HepG2 (cell line): ENCODE data around the gene TAP1. TPM values are rescaled to one million over a fixed set of nuclear protein-coding genes. Genes with fewer than 3 reads are reported as not detected.

Experiments
- ETV6 ChIP-seq: sonication (generic); formaldehyde crosslinking; conservative IDR thresholded peaks from 2 replicates; pipeline ENCODE4 v1.4.0; 2020; ENCODE audit warnings: missing genetic modification reagents
- HHEX ChIP-seq: IDR thresholded peaks from 2 replicates; pipeline ENCODE4 v1.6.1; 2016; ENCODE audit warnings: control low read depth
- PHF21A ChIP-seq: sonication (generic); formaldehyde crosslinking; IDR thresholded peaks from 2 replicates; pipeline ENCODE4 v1.5.0; 2020; ENCODE audit warnings: mild to moderate bottlenecking, missing genetic modification reagents
- PTBP1 ChIP-seq: fragments of 200-400 bp; formaldehyde crosslinking; IDR thresholded peaks from 2 replicates; pipeline ENCODE4 v1.6.1; 2018; ENCODE audit warnings: low read length, low read depth; ENCODE audit not compliant: poor library complexity, severe bottlenecking
- REL ChIP-seq: sonication (generic); formaldehyde crosslinking; conservative IDR thresholded peaks from 2 replicates; pipeline ENCODE4 v1.8.0; 2022; ENCODE audit warnings: mild to moderate bottlenecking, missing genetic modification reagents, moderate library complexity
- RNF2 ChIP-seq: fragments of 450-650 bp; conservative IDR thresholded peaks from 2 replicates; pipeline ENCODE4 v1.6.1; 2016; ENCODE audit warnings: low read depth
- TARDBP ChIP-seq: sonication (generic); formaldehyde crosslinking; IDR thresholded peaks from 2 replicates; pipeline ENCODE4 v1.8.0; 2022; ENCODE audit warnings: mild to moderate bottlenecking, missing genetic modification reagents
- TCF7 ChIP-seq: sonication (generic); IDR thresholded peaks from 2 replicates; pipeline ENCODE4 v1.6.1; 2016; ENCODE audit warnings: antibody characterized with exemption, low read depth
- TSC22D2 ChIP-seq: sonication (generic); formaldehyde crosslinking; IDR thresholded peaks from 2 replicates; pipeline ENCODE4 v1.5.1; 2020; ENCODE audit warnings: missing genetic modification reagents, mild to moderate bottlenecking, borderline replicate concordance
- WIZ ChIP-seq: sonication (generic); formaldehyde crosslinking; IDR thresholded peaks from 2 replicates; pipeline ENCODE4 v1.5.1; 2020; ENCODE audit warnings: mild to moderate bottlenecking, missing genetic modification reagents
- XRCC5 ChIP-seq: fragments of 200-400 bp; formaldehyde crosslinking; optimal IDR thresholded peaks from 2 replicates; pipeline ENCODE3; 2017; ENCODE audit warnings: mild to moderate bottlenecking, low read length
- ZBTB8A ChIP-seq: sonication (generic); formaldehyde crosslinking; IDR thresholded peaks from 2 replicates; pipeline ENCODE4 v1.4.0; 2020; ENCODE audit warnings: mild to moderate bottlenecking, low read depth, missing genetic modification reagents, borderline replicate concordance
- ZNF232 ChIP-seq: sonication (generic); formaldehyde crosslinking; IDR thresholded peaks from 2 replicates; pipeline ENCODE4 v1.4.0; 2020; ENCODE audit warnings: missing genetic modification reagents, borderline replicate concordance
- ZNF282 ChIP-seq: fragments of 450-650 bp; IDR thresholded peaks from 2 replicates; pipeline ENCODE4 v1.6.1; 2018; ENCODE audit not compliant: partially characterized antibody
- ZNF414 ChIP-seq: sonication (generic); formaldehyde crosslinking; IDR thresholded peaks from 2 replicates; pipeline ENCODE4 v1.5.0; 2020; ENCODE audit warnings: missing genetic modification reagents
- ZNF597 ChIP-seq: sonication (generic); formaldehyde crosslinking; IDR thresholded peaks from 2 replicates; pipeline ENCODE4 v1.5.0; 2020; ENCODE audit warnings: missing genetic modification reagents
- ZNF7 ChIP-seq: IDR thresholded peaks from 2 replicates; pipeline ENCODE4 v1.6.1; 2016; ENCODE audit warnings: missing biosample characterization, missing genetic modification reagents
- ZNF713 ChIP-seq: sonication (generic); formaldehyde crosslinking; IDR thresholded peaks from 2 replicates; pipeline ENCODE4 v1.4.0; 2020; ENCODE audit warnings: mild to moderate bottlenecking, missing genetic modification reagents
- ZNF839 ChIP-seq: sonication (generic); formaldehyde crosslinking; IDR thresholded peaks from 2 replicates; pipeline ENCODE4 v1.4.0; 2020; ENCODE audit warnings: missing genetic modification reagents, mild to moderate bottlenecking, borderline replicate concordance
- polyA plus RNA-seq, 8 experiments: library from polyadenylated mRNA; depleted of rRNA in 3 of 8; stranded (reverse) in 7 of 8; unstranded in 1 of 8; fragments of >200 nt; fragmentation: Illumina TruSeq in 4 of 8; extraction: Trizol in 4 of 8; gene quantifications; 2 replicates each; pipeline versions ENCODE4 v1.2.1 to v1.2.3, GENCODE V29; 2011 to 2016; ENCODE audit warnings: low read depth in 4 of 8, missing spikeins in 1 of 8, mixed read lengths in 1 of 8; ENCODE audit not compliant: insufficient read depth in 1 of 8
- total RNA-seq, 5 experiments: library from RNA; depleted of rRNA; stranded (reverse); fragments of >200 nt; fragmentation: Illumina TruSeq; extraction: Trizol; gene quantifications; 2 replicates each; pipeline ENCODE4 v1.2.3, GENCODE V29; 2016; ENCODE audit warnings: low read depth in 1 of 5
- TF ChIP-seq, protein P1 (sequence below): sonication (generic); formaldehyde crosslinking; IDR thresholded peaks from 2 replicates; pipeline ENCODE4 v1.4.0; 2020; ENCODE audit warnings: mild to moderate bottlenecking, missing genetic modification reagents
- TF ChIP-seq, protein P2 (sequence below): IDR thresholded peaks from 2 replicates; pipeline ENCODE4 v1.6.1; 2012; ENCODE audit warnings: low read depth, low read length, improper control_type of control experiment

The TAP1 gene
- total and polyA plus RNA-seq, 2 of the 13 experiments (the other 11 are each of a cell fraction or from before 2014, with no cell fraction given): 31.2 to 52.2 TPM

DNA sequence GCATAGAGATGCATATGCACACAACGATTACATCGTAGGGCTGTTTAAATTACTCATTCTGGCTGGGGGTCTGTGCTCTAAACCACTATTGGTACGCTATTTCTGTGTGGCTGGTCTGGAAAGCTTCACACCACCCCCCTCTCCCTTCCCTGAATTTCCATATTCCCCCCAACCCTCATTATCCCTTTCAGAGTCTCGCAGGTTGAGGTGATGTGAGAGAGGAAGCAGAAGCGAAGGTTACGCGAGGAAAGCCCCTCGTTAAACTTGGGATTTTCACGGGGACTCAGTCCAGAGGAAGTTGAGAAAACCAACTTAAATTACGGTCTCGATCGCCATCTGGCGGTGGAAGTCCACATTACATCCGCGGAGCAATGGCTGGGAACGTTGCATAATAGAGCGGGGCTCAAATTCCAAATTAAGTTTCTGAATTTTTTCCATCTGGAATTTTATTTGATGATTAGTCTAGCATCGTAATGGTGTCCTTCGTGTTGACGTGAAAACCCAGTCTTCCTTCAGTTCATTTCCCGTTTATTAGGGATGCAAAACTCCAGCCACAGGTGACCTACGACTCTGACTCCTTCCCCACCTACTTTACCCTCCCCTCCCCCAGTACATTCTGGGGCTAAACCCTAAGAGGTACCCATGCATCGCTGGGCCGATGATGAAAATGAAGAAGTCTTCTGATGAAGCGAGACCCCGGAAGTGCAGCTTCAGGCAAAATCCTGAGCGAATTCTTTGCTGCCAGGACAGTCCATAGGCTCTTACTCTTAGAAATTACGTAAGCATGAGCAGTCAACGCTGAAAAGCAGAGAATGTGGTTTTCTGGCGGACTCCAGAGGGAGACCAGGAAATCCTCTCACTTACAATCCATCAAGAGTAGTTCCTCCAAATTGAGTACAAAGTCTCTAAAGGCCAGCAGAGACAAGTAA lies 56.4 kb downstream of the TAP1 start (continued):
- TF ChIP-seq ZNF597 (no peak), XRCC5 (peak; percentile 61), ZNF713 (CRISPR knock-in tag) (no peak), TSC22D2 (CRISPR knock-in tag) (no peak), TARDBP (CRISPR knock-in tag) (no peak), ZNF414 (CRISPR knock-in tag) (no peak), ZNF7 (CRISPR knock-in tag) (no peak), HHEX (CRISPR knock-in tag) (no peak), TCF7 (no peak), ETV6 (CRISPR knock-in tag) (no peak), PHF21A (CRISPR knock-in tag) (no peak), ZNF232 (no peak), REL (CRISPR knock-in tag) (no peak), ZBTB8A (CRISPR knock-in tag) (no peak), RNF2 (no peak), PTBP1 (no peak), ZNF839 (CRISPR knock-in tag) (no peak), ZNF282 (no peak), WIZ (0 out of 2 replicates have a peak, but pooled peaks have one; percentile 54)
- TF ChIP-seq, protein P1, sequence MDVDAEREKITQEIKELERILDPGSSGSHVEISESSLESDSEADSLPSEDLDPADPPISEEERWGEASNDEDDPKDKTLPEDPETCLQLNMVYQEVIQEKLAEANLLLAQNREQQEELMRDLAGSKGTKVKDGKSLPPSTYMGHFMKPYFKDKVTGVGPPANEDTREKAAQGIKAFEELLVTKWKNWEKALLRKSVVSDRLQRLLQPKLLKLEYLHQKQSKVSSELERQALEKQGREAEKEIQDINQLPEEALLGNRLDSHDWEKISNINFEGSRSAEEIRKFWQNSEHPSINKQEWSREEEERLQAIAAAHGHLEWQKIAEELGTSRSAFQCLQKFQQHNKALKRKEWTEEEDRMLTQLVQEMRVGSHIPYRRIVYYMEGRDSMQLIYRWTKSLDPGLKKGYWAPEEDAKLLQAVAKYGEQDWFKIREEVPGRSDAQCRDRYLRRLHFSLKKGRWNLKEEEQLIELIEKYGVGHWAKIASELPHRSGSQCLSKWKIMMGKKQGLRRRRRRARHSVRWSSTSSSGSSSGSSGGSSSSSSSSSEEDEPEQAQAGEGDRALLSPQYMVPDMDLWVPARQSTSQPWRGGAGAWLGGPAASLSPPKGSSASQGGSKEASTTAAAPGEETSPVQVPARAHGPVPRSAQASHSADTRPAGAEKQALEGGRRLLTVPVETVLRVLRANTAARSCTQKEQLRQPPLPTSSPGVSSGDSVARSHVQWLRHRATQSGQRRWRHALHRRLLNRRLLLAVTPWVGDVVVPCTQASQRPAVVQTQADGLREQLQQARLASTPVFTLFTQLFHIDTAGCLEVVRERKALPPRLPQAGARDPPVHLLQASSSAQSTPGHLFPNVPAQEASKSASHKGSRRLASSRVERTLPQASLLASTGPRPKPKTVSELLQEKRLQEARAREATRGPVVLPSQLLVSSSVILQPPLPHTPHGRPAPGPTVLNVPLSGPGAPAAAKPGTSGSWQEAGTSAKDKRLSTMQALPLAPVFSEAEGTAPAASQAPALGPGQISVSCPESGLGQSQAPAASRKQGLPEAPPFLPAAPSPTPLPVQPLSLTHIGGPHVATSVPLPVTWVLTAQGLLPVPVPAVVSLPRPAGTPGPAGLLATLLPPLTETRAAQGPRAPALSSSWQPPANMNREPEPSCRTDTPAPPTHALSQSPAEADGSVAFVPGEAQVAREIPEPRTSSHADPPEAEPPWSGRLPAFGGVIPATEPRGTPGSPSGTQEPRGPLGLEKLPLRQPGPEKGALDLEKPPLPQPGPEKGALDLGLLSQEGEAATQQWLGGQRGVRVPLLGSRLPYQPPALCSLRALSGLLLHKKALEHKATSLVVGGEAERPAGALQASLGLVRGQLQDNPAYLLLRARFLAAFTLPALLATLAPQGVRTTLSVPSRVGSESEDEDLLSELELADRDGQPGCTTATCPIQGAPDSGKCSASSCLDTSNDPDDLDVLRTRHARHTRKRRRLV (CRISPR knock-in tag): no peak
- TF ChIP-seq, protein P2, sequence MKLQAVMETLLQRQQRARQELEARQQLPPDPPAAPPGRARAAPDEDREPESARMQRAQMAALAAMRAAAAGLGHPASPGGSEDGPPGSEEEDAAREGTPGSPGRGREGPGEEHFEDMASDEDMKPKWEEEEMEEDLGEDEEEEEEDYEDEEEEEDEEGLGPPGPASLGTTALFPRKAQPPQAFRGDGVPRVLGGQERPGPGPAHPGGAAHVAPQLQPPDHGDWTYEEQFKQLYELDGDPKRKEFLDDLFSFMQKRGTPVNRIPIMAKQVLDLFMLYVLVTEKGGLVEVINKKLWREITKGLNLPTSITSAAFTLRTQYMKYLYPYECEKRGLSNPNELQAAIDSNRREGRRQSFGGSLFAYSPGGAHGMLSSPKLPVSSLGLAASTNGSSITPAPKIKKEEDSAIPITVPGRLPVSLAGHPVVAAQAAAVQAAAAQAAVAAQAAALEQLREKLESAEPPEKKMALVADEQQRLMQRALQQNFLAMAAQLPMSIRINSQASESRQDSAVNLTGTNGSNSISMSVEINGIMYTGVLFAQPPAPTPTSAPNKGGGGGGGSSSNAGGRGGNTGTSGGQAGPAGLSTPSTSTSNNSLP: peak; percentile 47; the same call in 1 of the 2 replicates
